B cell (primary cell): ENCODE results near the gene RNF44. TPM values are rescaled to one million over a fixed set of nuclear protein-coding genes. Genes with fewer than 3 reads are reported as not detected.

ENCODE experiments used
- ATAC-seq: fragments of 200-7000 bp; cut with Tn5 transposase; one replicate; pipeline ENCODE4 v1.10.0; 2021; ENCODE audit warnings: low read depth, mild to moderate bottlenecking, moderate number of reproducible peaks, moderate library complexity
- CTCF ChIA-PET: fragments of 350-600 bp; sonication (Branson Sonifier 250); formaldehyde crosslinking; loops from one replicate; lab custom pipeline; 2021; ENCODE audit warnings: antibody characterized with exemption, inconsistent platforms; lab: Charles Lee
- POLR2A ChIA-PET: fragments of 350-600 bp; sonication (Branson Sonifier 250); formaldehyde crosslinking; loops from one replicate; lab custom pipeline; 2021; ENCODE audit warnings: antibody characterized with exemption; lab: Charles Lee
- DNase-seq: peaks from one replicate; pipeline ENCODE4 v3.0.0; 2013
- H2AFZ ChIP-seq: 2 replicates; pipeline ENCODE4 v1.6.1; 2012; ENCODE audit warnings: mild to moderate bottlenecking, low read depth, low read length; ENCODE audit not compliant: insufficient read depth, poor library complexity, severe bottlenecking
- H3K27ac ChIP-seq, 2 donors: 1 replicate in 1 of 2; 2 replicates in 1 of 2; pipeline ENCODE4 v1.5.1; 2012 to 2013; ENCODE audit warnings: low read length in 2 of 2, mild to moderate bottlenecking in 2 of 2, moderate library complexity in 1 of 2
- H3K27me3 ChIP-seq, 4 experiments: fragments of 200-600 bp in 1 of 4; sonication (generic) in 1 of 4; replicated peaks in 1 of 4; 1 replicate in 2 of 4; 2 replicates in 2 of 4; pipeline versions ENCODE4 v1.6.1 to v1.7.0; 2013 to 2016; ENCODE audit warnings: low read length in 3 of 4, mild to moderate bottlenecking in 2 of 4, mixed read lengths in 1 of 4, moderate library complexity in 1 of 4; ENCODE audit not compliant: insufficient read depth in 4 of 4, control insufficient read depth in 3 of 4; ENCODE audit errors: control extremely low read depth in 1 of 4
- H3K36me3 ChIP-seq, 2 experiments: replicated peaks in 1 of 2; 1 replicate in 1 of 2; 2 replicates in 1 of 2; pipeline versions ENCODE4 v1.6.1 to v1.7.1; 2013; ENCODE audit warnings: low read length in 1 of 2; ENCODE audit not compliant: insufficient read depth in 2 of 2, control insufficient read depth in 1 of 2; ENCODE audit errors: control extremely low read depth in 1 of 2, extremely low read depth in 1 of 2
- H3K4me1 ChIP-seq, 2 donors: fragments of 200-600 bp in 1 of 2; sonication (generic) in 1 of 2; 1 replicate in 1 of 2; 2 replicates in 1 of 2; pipeline versions ENCODE4 v1.5.1 to v1.6.1; 2013 to 2017; ENCODE audit warnings: low read length in 2 of 2; ENCODE audit not compliant: control insufficient read depth in 2 of 2, insufficient read depth in 2 of 2
- H3K4me2 ChIP-seq: replicated peaks from 2 replicates; pipeline ENCODE3; 2012; ENCODE audit warnings: mild to moderate bottlenecking, low read depth, low read length; ENCODE audit not compliant: poor library complexity, severe bottlenecking
- H3K4me3 ChIP-seq, 5 experiments: fragments of 200-600 bp in 1 of 5; sonication (generic) in 1 of 5; 1 replicate in 3 of 5; 2 replicates in 2 of 5; pipeline versions ENCODE4 v1.5.1 to v1.7.0; 2011 to 2016; ENCODE audit warnings: low read length in 4 of 5, mild to moderate bottlenecking in 4 of 5, low read depth in 2 of 5, control low read depth in 1 of 5, moderate library complexity in 1 of 5; ENCODE audit not compliant: insufficient read depth in 1 of 5; ENCODE audit errors: control extremely low read depth in 1 of 5, extremely low read depth in 1 of 5
- H3K79me2 ChIP-seq: fragments of 200-600 bp; sonication (generic); one replicate; pipeline ENCODE4 v1.6.0; 2016; ENCODE audit warnings: low read length; ENCODE audit not compliant: control insufficient read depth, insufficient read depth
- H3K9ac ChIP-seq: fragments of 200-600 bp; sonication (generic); 2 replicates; pipeline ENCODE4 v1.6.1; 2017; ENCODE audit warnings: mild to moderate bottlenecking, low read length, moderate library complexity
- H3K9me3 ChIP-seq, 3 donors: one replicate each; pipeline versions ENCODE4 v1.6.1 to v1.7.1; 2013; ENCODE audit warnings: low read length in 2 of 3; ENCODE audit not compliant: control insufficient read depth in 2 of 3, insufficient read depth in 1 of 3; ENCODE audit errors: control extremely low read depth in 1 of 3
- H4K20me1 ChIP-seq: 2 replicates; pipeline ENCODE4 v1.6.0; 2012; ENCODE audit warnings: mild to moderate bottlenecking, low read length; ENCODE audit not compliant: insufficient read depth, control insufficient read depth, poor library complexity, severe bottlenecking
- H3K27ac Mint-ChIP-seq: one replicate; pipeline ENCODE4 v1.8.0; 2021; ENCODE audit warnings: mixed read lengths
- H3K27me3 Mint-ChIP-seq: one replicate; pipeline ENCODE4 v1.8.0; 2021; ENCODE audit warnings: mixed read lengths
- H3K4me1 Mint-ChIP-seq: one replicate; pipeline ENCODE4 v1.8.0; 2021; ENCODE audit warnings: mixed read lengths
- H3K4me3 Mint-ChIP-seq: one replicate; pipeline ENCODE4 v1.8.0; 2021; ENCODE audit warnings: mixed read lengths
- H3K9me3 Mint-ChIP-seq: one replicate; pipeline ENCODE4 v1.8.0; 2022; ENCODE audit warnings: mixed read lengths; ENCODE audit not compliant: insufficient read depth
- CTCF ChIP-seq: fragments of 200-600 bp; IDR thresholded peaks from one replicate; pipeline ENCODE4 v1.8.0; 2022; ENCODE audit warnings: antibody characterized with exemption, mild to moderate bottlenecking
- EZH2 ChIP-seq: IDR thresholded peaks from 2 replicates; pipeline ENCODE4 v1.6.1; 2012; ENCODE audit warnings: borderline replicate concordance, low read depth, mild to moderate bottlenecking, moderate library complexity, low read length; ENCODE audit not compliant: insufficient read depth, poor library complexity, severe bottlenecking
- WGBS: methylation state at CpG from one replicate; pipeline ENCODE4 v1.1.5; 2013; ENCODE audit warnings: missing lambda C conversion rate; ENCODE audit not compliant: insufficient coverage; 5-methylcytosine and 5-hydroxymethylcytosine counted together
- intact Hi-C: fragments of 100-400 bp; cut with micrococcal nuclease; formaldehyde crosslinking; loops from one replicate; pipeline ENCODE4 v1.10.0; 2022
- polyA plus RNA-seq: library from polyadenylated mRNA; depleted of rRNA; stranded (reverse); fragments of >200 nt; gene quantifications from 2 replicates; pipeline ENCODE4 v1.2.3, GENCODE V29; 2012
- total RNA-seq, 2 donors: library from RNA; stranded (reverse); fragments of 120-200 nt in 1 of 2; gene quantifications; 1 replicate in 1 of 2; 2 replicates in 1 of 2; pipeline versions ENCODE4 v1.2.3 to v1.2.4, GENCODE V29; 2013 to 2022

The RNF44 gene
- total and polyA plus RNA-seq, 2 donors (not counting 1 experiment from before 2014, with no cell fraction given) = 220 to 262 TPM

GRCh38 chr5:176497852-176498251 is 39.4 kb downstream of the RNF44 start:
- ChIA-PET POLR2A (no interaction called here), CTCF (no interaction called here)
- TF ChIP-seq EZH2 = no peak
- no peak for TF ChIP-seq CTCF
- intact Hi-C loops = no loop called here
- H3K27ac Mint-ChIP-seq = no peak overlapping the region
- no peak overlapping the region for H3K4me3 ChIP-seq
- H3K4me3 Mint-ChIP-seq = no peak overlapping the region
- H3K9me3 ChIP-seq = no peaks in the 10 kb centered on the region
- no peaks in the 10 kb centered on the region for H3K27me3 Mint-ChIP-seq
- no peak overlapping the region for H3K9ac ChIP-seq
- no peak for DNase-seq
- ATAC-seq = no peak
- H3K36me3 ChIP-seq = peaks cover 32 to 82% of the 10 kb centered on the region in 2 experiments
- no peaks in the 10 kb centered on the region for H4K20me1 ChIP-seq
- no peak overlapping the region for H3K27ac ChIP-seq
- H3K27me3 ChIP-seq = no peaks in the 10 kb centered on the region
- H3K9me3 Mint-ChIP-seq = no peaks in the 10 kb centered on the region
- no peak overlapping the region for H3K4me2 ChIP-seq
- H3K4me1 Mint-ChIP-seq = no peaks in the 10 kb centered on the region
- no peak overlapping the region for H2AFZ ChIP-seq
- no peaks in the 10 kb centered on the region for H3K4me1 ChIP-seq
- 100% methylated on average over 2 of the region's 9 CpGs for WGBS
- no peaks in the 10 kb centered on the region for H3K79me2 ChIP-seq

- Mint-ChIP-seq H3K4me1 (peaks cover 10% of the 10 kb centered on the region), H3K27ac (no peak overlapping the region), H3K4me3 (no peak overlapping the region), H3K9me3 (no peaks in the 10 kb centered on the region), H3K27me3 (no peaks in the 10 kb centered on the region)
- WGBS = 100% methylated on average over 3 of the region's 3 CpGs
- Histone ChIP-seq H3K4me2 (no peak overlapping the region), H2AFZ (no peak overlapping the region), H3K27ac (no peak overlapping the region), H3K27me3 (no peaks in the 10 kb centered on the region), H3K4me1 (no peaks in the 10 kb centered on the region), H4K20me1 (no peaks in the 10 kb centered on the region), H3K36me3 (peaks cover 28 to 79% of the 10 kb centered on the region in 2 experiments), H3K79me2 (peaks cover 5% of the 10 kb centered on the region), H3K9me3 (no peaks in the 10 kb centered on the region), H3K4me3 (no peak overlapping the region), H3K9ac (no peak overlapping the region)
- intact Hi-C loops = no loop called here
- no peak for ATAC-seq
- ChIA-PET CTCF (no interaction called here), POLR2A (no interaction called here)
- TF ChIP-seq EZH2 (no peak), CTCF (no peak)
- DNase-seq = no peak
Measured at GRCh38 chr5:176492431-176492830, 44.8 kb downstream of the RNF44 start.
